Stimulated activated CD8-positive, alpha-beta memory T cell treated with anti-CD3 and anti-CD28 coated beads, Interleukin-7, amount 100 ng/mL, for 4 hours (primary cell): ENCODE measurements around the gene NACC1.
"Not testable (repeated sequence)": the region's sequence is repeated elsewhere in the genome, so short reads cannot be mapped to it uniquely, and the experiment has no call there.

ENCODE experiments used
- DNase-seq, 2 donors: peaks; one replicate each; pipeline ENCODE4 v3.0.0-alpha.2; 2020; ENCODE audit warnings: low read depth in 2 of 2

The NACC1 gene

DNA sequence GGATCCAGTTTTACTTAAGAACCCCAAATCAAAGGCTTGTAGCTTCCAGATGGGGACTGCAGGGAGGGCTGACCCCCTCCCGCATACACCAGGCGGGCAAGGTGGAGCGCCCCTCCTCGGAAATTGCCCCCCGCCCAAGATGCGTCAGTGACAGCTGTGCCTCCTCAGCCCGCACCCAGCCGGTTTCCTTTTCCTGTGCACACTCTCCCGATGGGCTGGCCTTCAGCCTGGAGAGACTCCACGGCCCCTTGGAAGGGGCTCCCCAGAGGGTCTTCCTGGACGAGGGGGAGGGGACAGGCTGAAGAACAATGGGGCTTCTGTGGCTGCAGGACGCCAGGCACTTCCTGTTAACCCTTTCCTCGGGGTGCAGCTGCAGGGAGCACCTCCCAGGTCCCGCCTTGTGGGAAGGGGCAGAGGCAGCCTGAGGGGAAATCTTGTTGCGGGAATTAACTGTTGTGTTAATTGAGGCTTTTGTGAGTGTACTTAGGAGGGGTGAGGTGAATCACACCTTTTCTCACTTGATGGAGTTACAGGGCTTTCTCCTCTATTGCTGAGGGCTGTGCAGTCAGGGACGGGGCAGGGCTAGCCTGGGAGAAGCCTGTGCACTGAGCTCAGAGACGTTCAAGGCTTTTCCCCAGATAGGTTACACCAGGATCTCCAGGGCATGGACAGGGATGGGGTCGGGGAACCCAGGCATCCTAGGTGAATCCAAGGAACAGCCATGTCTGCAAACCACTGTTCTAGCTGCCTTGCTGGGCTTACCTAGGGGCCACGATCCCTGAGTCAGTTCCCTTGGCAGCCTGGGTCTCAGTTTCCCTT lies 46.5 kb downstream of the NACC1 start:
- DNase-seq = no peak

DNA sequence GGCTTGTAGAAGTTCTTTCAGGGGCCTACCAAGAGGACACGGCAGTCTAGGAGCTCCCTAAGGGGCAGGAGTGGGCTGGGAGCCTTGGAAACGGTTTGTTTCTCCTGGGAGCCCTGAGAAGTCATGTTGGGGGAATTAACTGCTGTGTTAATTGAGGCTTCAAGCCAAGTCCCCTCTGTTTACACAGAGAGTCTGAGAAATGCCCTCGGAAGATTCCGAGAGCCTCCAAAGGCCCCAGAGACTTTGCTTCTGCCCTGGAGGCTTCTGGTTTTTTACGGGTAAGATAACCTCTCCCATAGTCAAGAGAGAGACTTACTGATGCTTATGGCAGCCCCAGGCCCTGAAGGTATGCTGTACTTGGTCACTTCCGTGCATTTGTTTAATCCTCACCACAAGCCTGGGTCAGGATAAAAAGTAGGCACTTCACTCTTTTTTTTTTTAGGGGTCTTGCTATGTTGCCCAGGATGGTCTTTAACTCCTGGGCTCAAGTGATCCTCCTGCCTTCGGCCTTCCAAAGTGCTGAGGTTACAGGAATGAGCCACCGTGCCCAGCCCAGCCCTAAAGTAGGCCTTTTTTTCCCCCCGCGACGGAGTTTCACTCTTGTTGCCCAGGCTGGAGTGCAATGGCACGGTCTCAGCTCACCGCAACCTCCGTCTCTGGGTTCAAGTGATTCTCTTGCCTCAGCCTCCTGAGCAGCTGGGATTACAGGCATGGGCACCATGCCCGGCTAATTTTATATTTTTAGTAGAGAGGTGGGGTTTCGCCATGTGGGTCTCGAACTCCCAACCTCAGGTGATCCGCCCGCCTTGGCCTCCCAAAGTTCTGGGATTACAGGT lies 47.3 kb downstream of the NACC1 start:
- DNase-seq = no peak

GRCh38 chr19:13166151-13166550 lies 48.1 kb downstream of the NACC1 start:
- not testable (repeated sequence) for DNase-seq

DNA sequence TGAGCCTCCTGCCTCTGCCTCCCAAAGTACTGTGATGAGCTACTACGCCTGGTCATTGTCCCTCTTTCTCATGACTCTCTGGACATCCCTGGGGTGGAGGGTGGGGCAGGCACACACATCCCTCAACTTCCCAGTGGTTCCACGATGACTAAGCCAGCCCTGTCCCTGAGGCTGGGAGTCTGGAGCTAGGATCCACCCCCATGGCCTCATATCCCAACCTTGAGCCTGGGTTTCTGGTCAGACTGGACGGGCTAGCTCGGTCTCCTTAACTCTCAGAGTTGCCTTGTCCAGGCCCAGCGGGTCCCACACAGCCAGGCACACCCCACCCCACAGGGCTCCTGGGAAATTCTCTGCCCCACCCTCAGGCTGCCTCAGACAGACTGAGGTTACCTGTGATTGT lies 51.7 kb downstream of the NACC1 start:
- no peak for DNase-seq

DNA sequence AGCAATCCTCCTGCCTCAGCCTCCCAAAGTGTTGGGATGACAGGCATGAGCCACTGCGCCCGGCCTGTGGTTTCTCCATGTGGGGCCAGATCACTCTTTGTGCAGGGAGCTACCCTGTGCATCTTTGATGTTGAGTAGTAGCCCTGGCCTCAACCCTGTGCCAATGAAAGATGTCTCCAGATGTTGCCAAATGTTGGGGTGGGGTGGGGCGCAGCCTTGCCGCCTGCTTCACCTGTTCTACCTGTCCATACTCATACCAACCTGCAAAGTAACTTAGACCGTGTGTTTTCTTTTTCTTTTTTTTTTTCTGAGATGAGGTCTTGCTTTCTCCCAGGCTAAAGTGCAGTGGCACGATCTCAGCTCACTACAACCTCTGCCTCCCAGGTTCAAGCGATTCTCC lies 53.1 kb downstream of the NACC1 start:
- no peak for DNase-seq

- DNase-seq = peak; percentile 74 to 81
These were observed 54.5 kb downstream of the NACC1 start for GRCh38 chr19:13172346-13173138.

GRCh38 chr19:13173139-13173737 lies 55.2 kb downstream of the NACC1 start:
- no peak for DNase-seq

DNA sequence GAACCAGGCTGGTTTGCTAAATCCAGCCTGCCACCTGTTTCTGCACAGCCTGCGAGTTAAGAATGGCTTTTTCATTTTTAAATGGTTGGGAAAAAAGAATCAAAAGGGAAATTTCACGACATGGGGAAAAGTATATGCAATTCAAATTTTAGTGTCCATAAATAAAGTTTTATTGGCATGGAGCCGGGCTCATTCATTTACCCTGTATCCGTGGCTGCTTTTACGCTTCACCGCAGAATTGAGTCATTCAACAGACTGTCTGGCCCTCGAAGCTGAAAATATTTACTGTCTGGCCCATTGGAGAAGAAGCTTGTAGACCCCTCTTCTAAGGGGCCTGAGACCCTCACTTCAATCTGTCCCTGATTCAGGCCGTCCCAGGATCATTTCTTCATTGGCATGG lies 58.3 kb downstream of the NACC1 start:
- DNase-seq = no peak

- not testable (repeated sequence) for DNase-seq
These were observed 59.5 kb downstream of the NACC1 start for GRCh38 chr19:13177584-13177983.

GRCh38 chr19:13178291-13178690 lies 60.2 kb downstream of the NACC1 start:
- not testable (repeated sequence) for DNase-seq

- DNase-seq = peak; percentile 29 to 59
These were observed 63.8 kb downstream of the NACC1 start for GRCh38 chr19:13181747-13182388.

DNA sequence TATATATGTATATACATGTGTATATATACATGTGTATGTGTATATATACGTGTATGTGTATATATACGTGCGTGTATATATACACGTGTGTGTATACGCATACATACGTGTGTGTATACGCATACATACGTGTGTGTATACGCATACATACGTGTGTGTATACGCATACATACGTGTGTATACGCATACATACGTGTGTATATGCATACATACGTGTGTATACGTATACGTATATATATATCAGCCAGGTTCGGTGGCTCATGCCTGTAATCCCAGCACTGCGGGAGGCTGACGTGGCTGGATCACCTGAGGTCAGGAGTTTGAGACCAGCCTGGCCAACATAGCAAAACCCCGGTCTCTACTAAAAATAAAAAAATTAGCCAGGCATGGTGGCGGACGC lies 66.9 kb downstream of the NACC1 start:
- not testable (repeated sequence) for DNase-seq

DNA sequence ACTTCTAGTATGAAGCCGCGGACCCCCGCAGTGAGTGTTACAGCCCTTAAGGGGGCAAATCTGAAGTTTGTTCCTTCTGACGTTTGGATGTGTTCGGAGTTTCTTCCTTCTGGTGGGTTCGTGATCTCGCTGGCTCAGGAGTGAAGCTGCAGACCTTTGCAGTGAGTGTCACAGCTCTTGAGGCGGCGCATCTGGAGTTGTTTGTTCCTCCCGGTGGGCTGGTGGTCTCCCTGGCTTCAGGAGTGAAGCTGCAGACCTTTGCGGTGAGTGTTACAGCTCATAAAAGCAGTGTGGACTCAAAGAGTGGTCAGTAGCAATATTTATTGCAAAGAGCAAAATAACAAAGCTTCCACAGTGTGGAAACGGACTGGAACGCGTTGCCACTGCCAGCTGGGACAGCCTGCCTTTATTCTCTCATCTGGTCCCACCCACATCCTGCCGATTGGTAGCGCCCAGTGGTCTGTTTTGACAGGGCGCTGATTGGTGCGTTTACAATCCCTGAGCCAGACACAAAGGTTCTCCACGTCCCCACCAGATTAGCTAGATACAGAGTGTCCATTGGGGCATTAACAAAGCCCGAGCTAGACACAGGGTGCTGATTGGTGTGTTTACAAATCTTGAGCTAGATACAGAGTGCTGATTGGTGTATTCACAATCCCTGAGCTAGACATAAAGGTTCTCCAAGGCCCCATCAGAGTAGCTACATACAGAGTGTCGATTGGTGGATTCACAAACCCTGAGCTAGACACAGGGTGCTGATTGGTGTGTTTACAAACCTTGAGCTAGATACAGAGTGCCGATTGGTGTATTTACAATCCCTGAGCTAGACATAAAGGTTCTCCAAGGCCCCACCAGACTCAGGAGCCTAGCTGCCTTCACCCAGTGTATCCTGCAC lies 67.9 kb downstream of the NACC1 start:
- DNase-seq = not testable (repeated sequence)

DNA sequence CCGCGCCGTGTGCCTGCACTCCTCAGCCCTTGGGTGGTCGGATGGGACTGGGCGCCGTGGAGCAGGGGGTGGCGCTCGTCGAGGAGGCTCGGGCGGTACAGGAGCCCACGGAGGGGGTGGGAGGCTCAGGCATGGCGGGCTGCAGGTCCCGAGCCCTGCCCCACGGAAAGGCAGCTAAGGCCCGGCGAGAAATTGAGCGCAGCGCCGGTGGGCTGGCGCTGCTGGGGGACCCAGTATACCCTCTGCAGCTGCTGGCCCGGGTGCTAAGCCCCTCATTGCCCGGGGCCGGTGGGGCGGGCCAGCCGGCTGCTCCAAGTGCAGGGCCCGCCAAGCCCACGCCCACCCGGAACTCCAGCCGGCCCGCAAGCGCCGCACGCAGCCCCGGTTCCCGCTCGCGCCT lies 68.6 kb downstream of the NACC1 start:
- DNase-seq = not testable (repeated sequence)

DNA sequence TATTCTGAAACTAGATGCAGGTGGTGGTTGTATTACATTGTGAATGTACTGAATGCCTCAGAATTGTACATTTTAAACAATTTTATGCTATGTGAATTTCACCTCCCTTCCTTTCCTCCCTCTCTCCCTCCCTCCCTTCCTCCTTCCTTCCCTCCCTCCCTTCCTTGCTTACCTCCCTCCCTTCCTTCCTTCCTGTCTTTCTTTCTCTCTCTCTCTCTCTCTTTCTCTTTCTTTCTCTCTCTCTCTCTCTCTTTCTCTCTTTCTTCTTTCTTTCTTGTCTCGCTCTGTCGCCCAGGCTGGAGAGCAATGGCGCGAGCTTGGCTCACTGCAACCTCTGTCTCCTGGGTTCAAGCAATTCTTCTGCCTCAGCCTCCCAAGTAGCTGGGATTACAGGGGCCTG lies 69.4 kb downstream of the NACC1 start:
- DNase-seq = no peak

GRCh38 chr19:13189600-13189999 lies 71.5 kb downstream of the NACC1 start:
- DNase-seq = no peak
